GM19035 (cell line): Measurements from ENCODE around the gene CDK2AP2.
"Not testable (repeated sequence)": the region's sequence is repeated elsewhere in the genome, so short reads cannot be mapped to it uniquely, and the experiment has no call there.

ENCODE experiments used
- ATAC-seq: cut with Tn5 transposase; IDR thresholded peaks from one replicate; pipeline ENCODE4 v1.9.1; 2021; ENCODE audit not compliant: unreplicated experiment

CDK2AP2 gene

GRCh38 chr11:67524480-67524808, 16.5 kb upstream of the CDK2AP2 start:
- ATAC-seq, result no peak

- no peak for ATAC-seq
Observed at GRCh38 chr11:67523556-67524479, 15.9 kb upstream of the CDK2AP2 start.

DNA sequence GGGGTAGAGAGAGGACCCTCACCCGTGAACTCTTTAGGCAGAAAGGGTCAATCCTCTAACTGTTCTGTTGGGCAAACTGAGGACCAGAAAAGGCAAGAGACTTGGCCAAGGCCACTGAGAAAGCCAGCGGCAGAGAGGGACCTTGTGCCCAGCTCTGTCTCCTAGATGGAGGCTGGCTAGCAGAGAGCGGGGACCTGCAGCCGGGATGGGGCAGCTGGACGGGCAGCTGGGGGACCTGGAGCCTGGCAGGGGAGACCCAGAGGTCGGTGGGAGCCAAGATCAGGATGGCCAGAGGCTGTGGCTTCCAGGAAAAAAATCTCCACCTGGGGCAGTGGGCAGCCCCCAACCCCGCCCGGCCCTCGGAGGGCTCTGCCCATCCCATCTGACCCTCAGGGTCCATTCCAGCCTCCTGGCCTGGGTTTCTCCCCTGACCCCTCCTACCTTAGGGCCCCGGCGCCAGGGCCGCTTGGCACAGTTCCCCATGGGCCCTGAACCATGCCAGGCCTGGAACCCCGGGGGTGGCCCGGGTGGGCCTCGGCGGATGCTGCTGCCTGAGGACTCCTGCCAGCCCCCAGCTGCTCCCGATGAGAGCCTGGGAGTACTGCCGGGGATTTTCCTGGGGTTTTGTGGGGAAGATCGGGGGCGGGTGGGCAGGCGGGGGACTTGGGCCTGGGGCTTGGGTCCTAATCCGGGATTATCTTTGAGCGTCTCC, 15.0 kb upstream of the CDK2AP2 start, which contains the start of gene CABP2:
TSS of gene CABP2 (minus strand) at position 603 of the 712 bp plus-strand sequence. CDS start at position 483, 120 bp downstream.
- ATAC-seq, result no peak

DNA sequence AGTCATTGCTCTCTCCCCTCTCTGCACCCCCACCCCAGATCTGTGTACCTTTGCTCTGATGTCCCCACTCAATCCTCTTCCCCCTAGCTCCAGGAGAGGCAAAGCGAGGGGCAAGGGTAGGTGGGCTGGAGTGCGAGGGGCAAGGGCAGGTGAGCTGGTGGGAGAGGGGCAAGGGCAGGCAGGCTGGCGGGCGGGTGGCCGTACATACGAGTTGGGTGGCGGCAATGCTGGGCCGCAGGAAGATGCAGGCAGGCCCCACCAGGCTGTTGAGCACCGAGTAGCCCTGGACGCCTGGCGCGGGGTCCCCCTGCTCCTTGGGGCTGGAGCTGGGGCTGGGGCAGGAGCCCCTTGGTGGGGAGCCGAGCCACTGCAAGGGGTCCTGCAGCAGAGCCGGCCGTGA, 14.4 kb upstream of the CDK2AP2 start:
- no peak for ATAC-seq

DNA sequence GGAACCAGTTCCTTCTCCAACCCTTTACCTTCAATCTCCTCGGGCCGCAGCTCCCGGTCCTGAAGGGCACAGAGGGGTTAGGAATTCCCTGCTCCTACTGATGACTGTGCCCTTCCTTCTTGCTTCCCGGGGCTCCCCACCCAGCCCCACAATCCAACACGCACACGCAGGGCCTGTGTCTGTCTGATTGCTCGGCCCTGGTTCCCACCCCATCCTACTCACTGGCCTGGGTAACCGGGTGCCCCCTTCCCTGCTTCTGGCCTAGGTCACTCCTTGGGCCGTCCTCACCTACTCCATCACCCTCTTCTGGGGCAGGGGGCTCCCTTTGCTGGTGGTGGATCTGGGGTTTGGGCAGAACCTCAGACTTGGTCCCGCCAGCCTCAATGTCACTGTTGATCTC, 14.0 kb upstream of the CDK2AP2 start:
- ATAC-seq, result no peak

DNA sequence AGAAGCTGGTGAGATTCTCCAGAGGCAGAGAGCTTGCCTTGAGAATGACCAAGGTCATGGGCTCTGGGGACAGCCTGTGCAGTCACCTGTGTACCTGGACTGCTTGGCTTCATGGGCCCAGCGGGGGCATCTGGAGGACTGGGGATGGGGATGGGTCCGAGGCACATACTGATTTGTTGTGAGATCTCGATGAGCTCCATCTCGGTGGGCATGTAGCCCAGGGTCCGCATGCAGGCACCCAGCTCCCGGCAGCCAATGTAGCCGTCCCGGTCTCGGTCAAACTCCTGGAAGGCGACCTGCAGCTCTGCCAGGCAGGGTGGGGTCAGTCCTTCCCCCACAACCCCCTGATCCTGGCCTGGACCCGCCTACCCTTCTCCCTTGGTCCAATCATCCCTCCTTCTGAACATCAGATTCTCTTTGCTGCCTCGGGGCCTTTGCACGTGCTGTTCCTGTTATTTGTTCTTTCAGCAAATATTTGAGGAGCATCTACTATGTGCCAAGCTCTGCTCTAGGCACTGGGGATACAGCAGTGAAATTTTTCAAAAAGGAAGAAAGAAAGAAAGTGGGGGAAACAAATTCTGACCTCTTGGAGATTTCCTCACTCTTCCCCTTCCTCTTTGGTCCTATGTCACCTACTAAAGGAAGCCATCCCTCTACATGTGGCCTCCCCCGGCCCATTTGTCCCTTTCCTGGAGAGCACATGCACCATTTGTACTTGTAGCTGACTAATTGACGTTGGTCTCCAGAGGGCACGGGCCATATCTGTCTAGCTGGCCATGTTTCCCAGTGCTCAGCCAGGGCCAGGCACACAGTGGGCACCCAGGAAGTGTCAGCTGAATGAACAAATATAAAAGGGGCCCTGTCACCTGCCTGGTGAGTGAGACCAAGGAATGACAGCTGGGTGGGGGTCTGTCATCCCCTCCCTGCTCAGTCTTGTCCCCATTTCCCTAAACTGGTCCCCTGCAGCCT, 13.2 kb upstream of the CDK2AP2 start:
- ATAC-seq, result no peak

DNA sequence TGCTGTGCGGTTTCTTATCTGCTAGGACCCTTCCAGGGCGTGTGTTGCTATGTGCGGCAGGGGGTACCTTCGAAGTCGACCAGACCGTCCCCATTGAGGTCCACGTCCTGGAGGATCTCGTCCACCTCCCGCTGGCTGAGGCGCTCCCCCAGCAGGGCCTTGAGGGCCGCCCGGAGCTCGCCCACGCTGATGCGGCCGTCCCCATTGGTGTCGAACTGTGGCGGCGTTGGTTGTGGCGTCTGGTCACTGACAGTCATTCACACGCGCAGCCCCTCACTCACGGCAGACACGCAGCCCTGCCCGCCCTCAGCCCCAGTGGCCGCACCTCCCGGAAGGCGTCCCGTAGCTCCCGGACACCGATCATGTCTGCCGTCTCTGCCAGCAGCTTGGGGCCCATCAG, 11.8 kb upstream of the CDK2AP2 start:
- ATAC-seq, result no peak

DNA sequence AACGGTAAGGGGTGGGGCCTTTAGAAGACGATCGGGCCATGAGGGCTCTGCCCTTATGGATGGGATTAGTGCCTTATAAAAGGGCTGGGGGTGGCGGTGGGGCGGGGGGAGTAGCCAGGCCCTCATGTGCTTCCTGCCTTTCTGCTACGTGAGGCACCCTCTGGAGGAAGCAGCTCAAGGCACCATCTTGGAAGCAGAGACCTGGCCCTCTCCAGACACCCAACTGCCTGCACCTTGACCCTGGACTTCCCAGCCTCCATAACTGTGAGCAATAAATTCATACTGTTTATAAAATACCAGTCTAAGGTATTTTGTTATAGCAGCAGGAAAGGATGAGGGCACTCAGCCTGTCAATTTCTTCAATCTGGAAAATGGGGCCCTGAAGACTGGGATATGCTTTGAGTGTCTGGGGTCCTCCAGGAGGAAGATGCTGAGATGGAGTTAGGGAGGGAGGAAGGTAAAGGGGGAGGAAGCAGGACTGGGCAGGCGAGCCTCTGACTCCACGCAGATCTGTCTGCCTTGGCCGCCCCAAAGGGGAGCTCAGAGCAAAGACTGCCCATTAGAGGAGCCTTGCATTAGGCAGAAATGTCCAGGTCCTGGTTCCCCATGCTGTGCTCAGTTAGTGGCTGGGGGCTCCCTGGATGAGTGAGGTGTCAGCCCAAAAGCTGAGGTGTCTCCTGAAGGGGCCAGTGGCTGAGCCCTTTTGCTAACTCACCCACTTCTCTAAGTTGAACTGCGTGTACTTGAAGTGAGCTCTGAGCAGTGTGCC, 10.0 kb upstream of the CDK2AP2 start:
- ATAC-seq, result no peak

DNA sequence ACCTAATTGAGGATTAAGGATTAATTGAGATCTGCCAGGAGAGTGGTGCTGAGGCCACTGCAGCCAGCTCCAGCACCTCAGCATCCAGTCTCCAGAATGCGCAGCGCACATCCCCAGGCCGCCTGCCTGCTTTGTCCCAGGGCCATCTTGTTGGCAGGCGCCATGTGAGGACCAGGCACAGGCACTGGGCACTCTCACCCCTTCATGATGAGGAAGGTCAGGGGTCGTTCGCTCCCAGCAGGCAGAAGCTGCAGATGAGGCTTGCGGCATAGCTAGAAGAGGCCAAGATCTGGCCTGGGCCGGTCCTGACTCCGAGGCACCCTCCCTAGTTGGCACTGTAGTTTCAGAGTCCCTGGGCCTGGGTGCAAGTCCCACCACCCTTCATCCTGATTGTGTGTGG, 8.8 kb upstream of the CDK2AP2 start:
- ATAC-seq, result no peak

- no peak for ATAC-seq
Observed at GRCh38 chr11:67514116-67514515, 6.2 kb upstream of the CDK2AP2 start.

DNA sequence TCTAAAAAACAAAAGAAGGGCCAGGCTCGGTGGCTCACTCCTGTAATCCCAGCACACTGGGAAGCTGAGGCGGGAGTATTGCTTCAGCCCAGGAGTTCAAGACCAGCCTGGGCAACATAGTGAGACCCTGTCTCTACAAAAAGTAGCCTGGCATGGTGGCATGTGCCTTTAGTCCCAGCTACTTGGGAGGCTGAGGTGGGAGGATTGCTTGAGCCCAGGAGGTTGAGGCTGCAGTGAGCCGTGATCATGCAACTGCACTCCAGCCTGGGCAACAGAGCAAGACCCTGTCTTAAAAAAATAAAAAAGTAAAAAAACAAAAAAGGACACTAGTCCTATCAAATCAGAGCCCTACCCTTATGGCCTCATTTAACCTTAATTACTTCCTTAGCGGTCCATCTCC, 3.6 kb upstream of the CDK2AP2 start:
- not testable (repeated sequence) for ATAC-seq

DNA sequence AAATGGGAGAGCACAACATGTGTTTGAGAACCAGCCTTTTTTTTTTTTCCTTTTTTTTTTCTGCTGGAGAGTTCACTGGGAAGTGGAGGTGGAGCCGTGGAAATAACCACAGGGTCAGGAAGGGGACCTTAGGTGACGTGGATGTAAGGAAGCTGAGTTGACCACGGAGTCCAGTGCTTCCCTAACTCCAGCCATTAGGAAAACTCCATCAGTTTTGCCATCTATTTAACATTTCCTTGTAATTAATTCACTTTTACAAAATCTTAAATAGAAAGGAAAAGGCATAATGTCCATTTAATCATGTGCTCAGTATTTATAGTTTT, 2.0 kb upstream of the CDK2AP2 start:
- no peak for ATAC-seq

GRCh38 chr11:67508486-67509121, 642 bp upstream of the CDK2AP2 start:
- ATAC-seq, result peak; percentile 40

- ATAC-seq, result no peak
Observed at GRCh38 chr11:67507242-67507863, 609 bp downstream of the CDK2AP2 start.

DNA sequence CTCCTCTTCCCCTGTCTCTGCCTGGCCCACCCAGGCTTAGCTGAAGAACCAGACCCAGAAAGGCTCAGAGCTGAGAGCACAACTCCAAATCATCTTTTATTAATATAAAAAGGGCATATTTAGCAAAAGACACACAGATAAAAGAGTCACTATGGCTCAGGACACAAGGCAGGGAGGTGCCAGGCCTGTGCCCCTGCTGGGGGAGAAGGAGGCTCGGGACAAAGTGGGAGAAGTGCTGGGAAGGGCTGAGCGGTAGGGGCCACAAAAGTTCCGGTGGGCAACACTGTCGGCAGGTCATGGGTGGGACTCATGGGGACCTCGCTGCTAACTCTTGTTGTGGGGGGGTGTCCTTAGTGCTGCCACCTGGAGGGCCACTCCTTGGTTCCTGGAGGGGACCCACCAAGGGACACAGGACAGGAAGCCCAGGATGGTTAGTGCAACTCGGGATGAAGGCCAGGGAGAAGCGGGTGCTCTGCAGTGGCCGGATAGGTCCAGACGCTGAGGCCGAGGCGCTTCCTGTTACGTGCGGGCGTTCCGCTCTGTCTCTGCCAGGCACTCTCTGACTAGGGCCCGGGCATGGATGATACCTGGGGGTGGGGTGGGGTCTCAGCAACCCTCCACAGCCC, 1.4 kb downstream of the CDK2AP2 start:
- no peak for ATAC-seq

GRCh38 chr11:67505605-67506396, 2.2 kb downstream of the CDK2AP2 start:
- ATAC-seq, result peak; percentile 18

DNA sequence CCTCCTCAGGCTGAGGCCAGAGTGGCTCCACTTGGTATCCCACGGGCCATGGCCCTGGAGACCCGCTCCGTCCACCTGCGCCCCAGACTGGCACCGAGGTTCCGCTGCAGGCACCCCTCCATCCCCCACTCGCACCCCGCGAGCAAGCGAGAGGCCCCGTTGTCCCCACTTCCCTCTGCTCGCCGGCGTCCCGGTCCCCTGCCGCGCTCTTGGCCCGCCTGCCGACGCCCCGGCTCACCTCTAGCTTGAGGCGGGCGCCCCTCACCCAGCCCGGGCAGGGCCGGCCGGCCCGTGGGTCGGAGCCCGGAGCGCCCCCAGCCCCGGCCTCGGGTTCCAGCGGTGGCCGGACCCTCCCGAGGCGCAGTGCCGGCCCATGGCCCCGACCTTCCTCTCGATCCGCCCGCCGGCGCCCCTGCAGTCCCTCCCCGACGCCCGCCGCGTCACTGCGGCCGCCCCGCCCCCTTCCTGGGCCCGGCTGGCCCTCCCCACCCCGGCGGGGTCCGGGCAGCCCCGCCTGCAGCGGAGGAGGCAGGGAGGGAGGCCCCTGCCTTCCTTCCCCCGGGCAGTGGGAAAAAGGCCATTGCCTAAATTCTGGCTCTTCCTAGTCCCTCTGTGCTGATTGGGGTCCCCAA, 2.9 kb downstream of the CDK2AP2 start, which contains the start of gene PITPNM1:
TSS of gene PITPNM1 (minus strand) at position 414 of the 632 bp plus-strand sequence. CDS start 1,183 bp downstream, outside the sequence.
- no peak for ATAC-seq
